ENCODE results near the gene ASB5. TPM values are rescaled to one million over a fixed set of nuclear protein-coding genes. Genes with fewer than 3 reads are reported as not detected.

The ASB5 gene
- total and polyA plus RNA-seq, 2 donors from 2014 or later = 0.25 to 0.37 TPM

- no peaks in the 10 kb centered on the region for H3K9me3 ChIP-seq (ENCODE audit: control insufficient read depth in 2 of 3, insufficient read depth in 1 of 3, low read length in 3 of 3)
- no peaks in the 10 kb centered on the region for H3K27me3 ChIP-seq (ENCODE audit: control insufficient read depth, insufficient read depth, low read length)
- H3K4me1 ChIP-seq (ENCODE audit: control insufficient read depth in 2 of 3, insufficient read depth in 2 of 3, low read depth in 1 of 3, low read length in 3 of 3) = no peaks in the 10 kb centered on the region
- peak; percentile 58 for TF ChIP-seq CTCF (IDR thresholded peaks at IDR 0.05; ENCODE audit: borderline replicate concordance, extremely low read depth, insufficient read depth)
- H3K4me3 ChIP-seq (ENCODE audit: low read length in 3 of 3) = peak overlapping the region in 2 of 3 donors; percentile 33 to 42
- FAIRE-seq (peak; percentile 30), DNase-seq (peak; percentile 40 to 71 (median 53))
- no peaks in the 10 kb centered on the region for H3K36me3 ChIP-seq (ENCODE audit: control insufficient read depth in 2 of 3, insufficient read depth in 3 of 3, low read length in 3 of 3)
- no peak overlapping the region for H3K9ac ChIP-seq (ENCODE audit: low read length in 3 of 3)
- peak overlapping the region in 1 of 2 donors; percentile 36 for H3K27ac ChIP-seq (ENCODE audit: low read depth in 2 of 2, low read length in 2 of 2)
- intact Hi-C loops (cut with DNase I) = no loop called here
These were observed 8.3 kb upstream of the ASB5 start for GRCh38 chr4:176277162-176277904.

DNA sequence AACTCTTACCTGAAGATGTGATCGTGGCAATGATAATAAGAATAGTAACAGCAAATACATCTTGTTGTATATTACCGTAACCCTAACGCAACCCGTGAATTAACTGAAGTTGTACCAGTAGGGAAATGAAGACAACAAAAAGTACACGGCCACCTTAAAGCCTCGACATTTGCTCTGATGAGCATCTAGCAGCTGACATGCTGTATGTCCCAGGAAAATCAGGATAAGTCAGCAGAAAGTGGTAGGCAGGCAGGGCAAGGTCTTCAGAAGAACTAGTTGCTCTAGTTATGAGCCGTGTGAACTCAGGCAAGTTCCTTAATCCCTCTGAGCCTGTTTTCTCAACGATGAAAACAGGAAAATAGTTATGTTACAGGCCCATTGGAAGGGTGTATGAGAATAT lies 7.7 kb upstream of the ASB5 start:
- DNase-seq (no peak), FAIRE-seq (no peak)
- H3K27ac ChIP-seq (ENCODE audit: low read depth in 2 of 2, low read length in 2 of 2) = no peak overlapping the region
- no peaks in the 10 kb centered on the region for H3K4me1 ChIP-seq (ENCODE audit: control insufficient read depth in 2 of 3, insufficient read depth in 2 of 3, low read depth in 1 of 3, low read length in 3 of 3)
- H3K9me3 ChIP-seq (ENCODE audit: control insufficient read depth in 2 of 3, insufficient read depth in 1 of 3, low read length in 3 of 3) = no peaks in the 10 kb centered on the region
- TF ChIP-seq CTCF (IDR thresholded peaks at IDR 0.05; ENCODE audit: borderline replicate concordance, extremely low read depth, insufficient read depth) = no peak
- no peaks in the 10 kb centered on the region for H3K36me3 ChIP-seq (ENCODE audit: control insufficient read depth in 2 of 3, insufficient read depth in 3 of 3, low read length in 3 of 3)
- H3K4me3 ChIP-seq (ENCODE audit: low read length in 3 of 3) = peak overlapping the region in 1 of 3 donors; percentile 42
- no peak overlapping the region for H3K9ac ChIP-seq (ENCODE audit: low read length in 3 of 3)
- no peaks in the 10 kb centered on the region for H3K27me3 ChIP-seq (ENCODE audit: control insufficient read depth, insufficient read depth, low read length)
- intact Hi-C loops (cut with DNase I) = no loop called here

DNA sequence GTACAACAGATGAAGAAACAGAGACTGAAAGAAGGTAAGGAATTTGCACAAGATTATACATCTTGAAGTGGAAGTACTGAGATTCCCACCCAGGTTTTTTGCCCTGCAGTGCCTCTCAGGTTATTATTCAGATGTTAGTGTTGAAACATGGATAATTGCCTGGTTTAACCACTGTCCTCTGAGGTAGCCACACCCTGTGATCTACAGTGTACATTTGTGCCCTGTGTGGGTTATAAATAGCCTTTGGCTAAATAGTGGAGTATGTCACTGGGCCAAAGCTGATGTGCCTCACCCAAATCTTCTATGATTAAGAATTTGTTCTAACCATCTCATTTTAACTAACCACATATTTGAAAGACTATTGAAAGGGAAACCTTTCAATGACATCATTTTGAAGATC lies 5.4 kb upstream of the ASB5 start:
- H3K4me3 ChIP-seq (ENCODE audit: low read length in 3 of 3) = no peak overlapping the region
- FAIRE-seq = no peak
- intact Hi-C loops (cut with DNase I) = no loop called here
- no peak overlapping the region for H3K27ac ChIP-seq (ENCODE audit: low read depth in 2 of 2, low read length in 2 of 2)
- no peaks in the 10 kb centered on the region for H3K4me1 ChIP-seq (ENCODE audit: control insufficient read depth in 2 of 3, insufficient read depth in 2 of 3, low read depth in 1 of 3, low read length in 3 of 3)
- DNase-seq = no peak
- H3K9ac ChIP-seq (ENCODE audit: low read length in 3 of 3) = no peak overlapping the region
- no peaks in the 10 kb centered on the region for H3K27me3 ChIP-seq (ENCODE audit: control insufficient read depth, insufficient read depth, low read length)
- no peaks in the 10 kb centered on the region for H3K36me3 ChIP-seq (ENCODE audit: control insufficient read depth in 2 of 3, insufficient read depth in 3 of 3, low read length in 3 of 3)
- TF ChIP-seq CTCF (IDR thresholded peaks at IDR 0.05; ENCODE audit: borderline replicate concordance, extremely low read depth, insufficient read depth) = no peak
- no peaks in the 10 kb centered on the region for H3K9me3 ChIP-seq (ENCODE audit: control insufficient read depth in 2 of 3, insufficient read depth in 1 of 3, low read length in 3 of 3)

Data from kidney (tissue), 14 donors.